A673 (cell line): ENCODE measurements around the gene LINC00237. TPM values are rescaled to one million over a fixed set of nuclear protein-coding genes. Genes with fewer than 3 reads are reported as not detected.

Experiments
- BruUV-seq: library from RNA; stranded (reverse); fragments of 400-500 nt; replicated peaks from 2 replicates; lab custom pipeline; 2021; lab: Mats Ljungman, UMichigan
- CTCF ChIA-PET: fragments of 300-600 bp; sonication (Branson Sonifier 250); formaldehyde crosslinking; loops from one replicate; lab custom pipeline; 2022; ENCODE audit warnings: antibody characterized with exemption; lab: Charles Lee
- POLR2A ChIA-PET: fragments of 300-600 bp; sonication (Branson Sonifier 250); formaldehyde crosslinking; loops from one replicate; lab custom pipeline; 2022; ENCODE audit warnings: antibody characterized with exemption; ENCODE audit not compliant: low non-redundant PET; lab: Charles Lee
- DNase-seq: peaks from one replicate; pipeline ENCODE4 v3.0.0-alpha.2; 2015; ENCODE audit warnings: low spot score
- H3K27ac ChIP-seq: fragments of 200-600 bp; sonication (generic); 2 replicates; pipeline ENCODE4 v1.5.1; 2016; ENCODE audit warnings: mixed run types, low read depth, mild to moderate bottlenecking, mixed read lengths, antibody characterized with exemption, low read length; ENCODE audit not compliant: poor library complexity, severe bottlenecking
- H3K27me3 ChIP-seq: fragments of 200-600 bp; sonication (generic); replicated peaks from 2 replicates; pipeline ENCODE4 v1.6.1; 2017; ENCODE audit warnings: mixed run types, low read depth, mild to moderate bottlenecking, mixed read lengths, antibody characterized with exemption, low read length; ENCODE audit not compliant: insufficient read depth, poor library complexity
- H3K36me3 ChIP-seq: fragments of 200-600 bp; sonication (generic); 2 replicates; pipeline ENCODE4 v1.6.1; 2016; ENCODE audit warnings: mixed run types, mild to moderate bottlenecking, mixed read lengths, antibody characterized with exemption, low read length; ENCODE audit not compliant: insufficient read depth, poor library complexity, severe bottlenecking
- H3K4me1 ChIP-seq: fragments of 200-600 bp; sonication (generic); 2 replicates; pipeline ENCODE4 v1.6.1; 2017; ENCODE audit warnings: mixed run types, mild to moderate bottlenecking, mixed read lengths, antibody characterized with exemption, low read length; ENCODE audit not compliant: insufficient read depth, poor library complexity, severe bottlenecking
- H3K4me3 ChIP-seq: fragments of 200-600 bp; sonication (generic); 2 replicates; pipeline ENCODE4 v1.5.1; 2016; ENCODE audit warnings: low read depth, mixed run types, mild to moderate bottlenecking, mixed read lengths, low read length; ENCODE audit not compliant: poor library complexity, severe bottlenecking
- H3K9me3 ChIP-seq: fragments of 200-600 bp; sonication (generic); 2 replicates; pipeline ENCODE4 v1.6.1; 2016; ENCODE audit warnings: mixed run types, low read depth, mild to moderate bottlenecking, mixed read lengths, antibody characterized with exemption, low read length; ENCODE audit not compliant: poor library complexity, severe bottlenecking
- EZH2 ChIP-seq: fragments of 200-600 bp; sonication (generic); IDR thresholded peaks from 2 replicates; pipeline ENCODE4 v1.6.1; 2017; ENCODE audit warnings: borderline replicate concordance, low read depth, mild to moderate bottlenecking, mixed read lengths, antibody characterized with exemption, low read length; ENCODE audit not compliant: poor library complexity, severe bottlenecking
- intact Hi-C: fragments of 100-400 bp; cut with micrococcal nuclease; formaldehyde crosslinking; loops from one replicate; pipeline ENCODE4 v1.10.0; 2022; ENCODE audit not compliant: unreplicated experiment
- total RNA-seq: library from RNA; stranded (reverse); gene quantifications from 2 replicates; pipeline ENCODE4 v1.2.3, GENCODE V29; 2021
- TF ChIP-seq, protein P1 (sequence below): fragments of 300-800, 200-600 bp; sonication (generic); conservative IDR thresholded peaks from 2 replicates; pipeline ENCODE4 v1.5.1; 2017; ENCODE audit warnings: low read depth, mild to moderate bottlenecking, antibody characterized with exemption, low read length, moderate library complexity, mixed read lengths

LINC00237 gene
- total RNA-seq, 1 experiment from 2014 or later = not detected

GRCh38 chr20:21105429-21106170, 558 bp downstream of the LINC00237 start:
- no TSS peak for BruUV-seq
- ChIA-PET CTCF (no interaction called here), POLR2A (no interaction called here)
- peaks cover 100% of the 10 kb centered on the region for H3K27me3 ChIP-seq
- no peak for DNase-seq
- peaks cover 32% of the 10 kb centered on the region for H3K4me1 ChIP-seq
- peak overlapping the region; percentile 23 for H3K4me3 ChIP-seq
- intact Hi-C loops = no loop called here
- TF ChIP-seq, protein P1, sequence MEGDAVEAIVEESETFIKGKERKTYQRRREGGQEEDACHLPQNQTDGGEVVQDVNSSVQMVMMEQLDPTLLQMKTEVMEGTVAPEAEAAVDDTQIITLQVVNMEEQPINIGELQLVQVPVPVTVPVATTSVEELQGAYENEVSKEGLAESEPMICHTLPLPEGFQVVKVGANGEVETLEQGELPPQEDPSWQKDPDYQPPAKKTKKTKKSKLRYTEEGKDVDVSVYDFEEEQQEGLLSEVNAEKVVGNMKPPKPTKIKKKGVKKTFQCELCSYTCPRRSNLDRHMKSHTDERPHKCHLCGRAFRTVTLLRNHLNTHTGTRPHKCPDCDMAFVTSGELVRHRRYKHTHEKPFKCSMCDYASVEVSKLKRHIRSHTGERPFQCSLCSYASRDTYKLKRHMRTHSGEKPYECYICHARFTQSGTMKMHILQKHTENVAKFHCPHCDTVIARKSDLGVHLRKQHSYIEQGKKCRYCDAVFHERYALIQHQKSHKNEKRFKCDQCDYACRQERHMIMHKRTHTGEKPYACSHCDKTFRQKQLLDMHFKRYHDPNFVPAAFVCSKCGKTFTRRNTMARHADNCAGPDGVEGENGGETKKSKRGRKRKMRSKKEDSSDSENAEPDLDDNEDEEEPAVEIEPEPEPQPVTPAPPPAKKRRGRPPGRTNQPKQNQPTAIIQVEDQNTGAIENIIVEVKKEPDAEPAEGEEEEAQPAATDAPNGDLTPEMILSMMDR = no peak
- peak; percentile 99 for TF ChIP-seq EZH2
- no peaks in the 10 kb centered on the region for H3K36me3 ChIP-seq
- no peaks in the 10 kb centered on the region for H3K9me3 ChIP-seq
- no peak overlapping the region for H3K27ac ChIP-seq

- no peaks in the 10 kb centered on the region for H3K36me3 ChIP-seq
- intact Hi-C loops = no loop called here
- ChIA-PET CTCF (no interaction called here), POLR2A (no interaction called here)
- H3K4me1 ChIP-seq = peaks cover 36% of the 10 kb centered on the region
- H3K27me3 ChIP-seq = peaks cover 100% of the 10 kb centered on the region
- H3K9me3 ChIP-seq = no peaks in the 10 kb centered on the region
- no peak for DNase-seq
- BruUV-seq = no TSS peak
- H3K27ac ChIP-seq = no peak overlapping the region
- H3K4me3 ChIP-seq = no peak overlapping the region
- TF ChIP-seq EZH2 = no peak
- TF ChIP-seq, protein P1 = no peak
Observed at GRCh38 chr20:21104921-21105320, 1.2 kb downstream of the LINC00237 start.

DNA sequence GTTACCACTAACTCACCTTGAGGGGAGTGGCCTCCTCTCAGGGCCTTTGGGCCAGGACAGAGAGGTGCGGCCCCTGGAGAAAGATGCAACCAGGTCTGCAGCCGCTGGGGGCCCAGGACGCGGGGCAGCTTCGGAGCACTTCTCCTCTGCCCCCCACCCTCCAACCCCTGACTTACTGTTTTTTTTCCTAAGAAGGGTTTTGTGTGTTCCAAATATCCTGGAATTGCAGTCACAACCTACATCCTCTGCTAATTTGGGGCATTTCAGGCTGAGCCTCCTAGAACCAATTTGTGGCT, 1.7 kb downstream of the LINC00237 start:
- H3K27ac ChIP-seq = no peak overlapping the region
- no TSS peak for BruUV-seq
- POLR2A ChIA-PET = no interaction called here
- no peak overlapping the region for H3K4me3 ChIP-seq
- intact Hi-C loops = no loop called here
- no peaks in the 10 kb centered on the region for H3K36me3 ChIP-seq
- CTCF ChIA-PET = no interaction called here
- H3K27me3 ChIP-seq = peaks cover 100% of the 10 kb centered on the region
- DNase-seq = no peak
- peak; percentile 13 for TF ChIP-seq EZH2
- TF ChIP-seq, protein P1 = no peak
- peaks cover 40% of the 10 kb centered on the region for H3K4me1 ChIP-seq
- no peaks in the 10 kb centered on the region for H3K9me3 ChIP-seq
